H9 (cell line): ENCODE measurements around the gene MACIR. TPM values are rescaled to one million over a fixed set of nuclear protein-coding genes. Genes with fewer than 3 reads are reported as not detected.

Source experiments
- DNase-seq: peaks from one replicate; pipeline ENCODE4 v3.0.0-alpha.2; 2017
- H2AFZ ChIP-seq: one replicate; pipeline ENCODE4 v1.6.1; 2013; ENCODE audit warnings: mild to moderate bottlenecking, low read length, control low read depth, moderate library complexity
- H2AK5ac ChIP-seq: 2 replicates; pipeline ENCODE4 v1.6.1; 2013; ENCODE audit warnings: low read length, control low read depth, mixed read lengths; ENCODE audit not compliant: insufficient read length
- H2BK120ac ChIP-seq: one replicate; pipeline ENCODE4 v1.6.1; 2013; ENCODE audit warnings: low read depth, mild to moderate bottlenecking, low read length, control low read depth, inconsistent platforms; ENCODE audit not compliant: poor library complexity, severe bottlenecking
- H2BK12ac ChIP-seq: 2 replicates; pipeline ENCODE4 v1.6.1; 2013; ENCODE audit warnings: low read length, control low read depth, mixed read lengths, low read depth; ENCODE audit not compliant: insufficient read length
- H2BK15ac ChIP-seq: 2 replicates; pipeline ENCODE4 v1.6.1; 2013; ENCODE audit warnings: low read depth, low read length, control low read depth
- H2BK20ac ChIP-seq: one replicate; pipeline ENCODE4 v1.6.1; 2013; ENCODE audit warnings: low read depth, mild to moderate bottlenecking, low read length, control low read depth, inconsistent platforms; ENCODE audit not compliant: poor library complexity, severe bottlenecking
- H2BK5ac ChIP-seq: 2 replicates; pipeline ENCODE4 v1.6.1; 2013; ENCODE audit warnings: low read length, control low read depth, mixed read lengths; ENCODE audit not compliant: insufficient read length
- H3K14ac ChIP-seq: 2 replicates; pipeline ENCODE4 v1.6.1; 2013; ENCODE audit warnings: low read length, control low read depth; ENCODE audit not compliant: insufficient read depth
- H3K18ac ChIP-seq: 2 replicates; pipeline ENCODE4 v1.6.1; 2013; ENCODE audit warnings: low read depth, mild to moderate bottlenecking, mixed read lengths, low read length, control low read depth; ENCODE audit not compliant: insufficient read length
- H3K23ac ChIP-seq: 2 replicates; pipeline ENCODE4 v1.6.1; 2013; ENCODE audit warnings: low read length, control low read depth, mixed read lengths, low read depth; ENCODE audit not compliant: insufficient read length
- H3K23me2 ChIP-seq: 2 replicates; pipeline ENCODE4 v1.6.1; 2013; ENCODE audit warnings: low read depth, mild to moderate bottlenecking, mixed read lengths, low read length, control low read depth; ENCODE audit not compliant: insufficient read length, poor library complexity, severe bottlenecking
- H3K27ac ChIP-seq: 2 replicates; pipeline ENCODE4 v1.5.1; 2013; ENCODE audit warnings: low read length, control low read depth, mixed read lengths, low read depth; ENCODE audit not compliant: insufficient read length
- H3K27me3 ChIP-seq: 2 replicates; pipeline ENCODE4 v1.6.1; 2013; ENCODE audit warnings: low read length, control low read depth, inconsistent platforms; ENCODE audit not compliant: insufficient read depth
- H3K4ac ChIP-seq: 2 replicates; pipeline ENCODE4 v1.6.1; 2013; ENCODE audit warnings: low read depth, mild to moderate bottlenecking, control low read depth, inconsistent platforms, low read length, moderate library complexity
- H3K4me1 ChIP-seq: 2 replicates; pipeline ENCODE4 v1.6.1; 2013; ENCODE audit warnings: low read length, control low read depth, inconsistent platforms; ENCODE audit not compliant: insufficient read depth
- H3K4me2 ChIP-seq: 2 replicates; pipeline ENCODE4 v1.6.1; 2013; ENCODE audit warnings: low read length, control low read depth, mixed read lengths; ENCODE audit not compliant: insufficient read length, insufficient read depth
- H3K56ac ChIP-seq: 2 replicates; pipeline ENCODE4 v1.6.1; 2013; ENCODE audit warnings: low read depth, mild to moderate bottlenecking, mixed read lengths, low read length, control low read depth; ENCODE audit not compliant: insufficient read length
- H3K79me1 ChIP-seq: 2 replicates; pipeline ENCODE4 v1.6.1; 2013; ENCODE audit warnings: low read depth, mild to moderate bottlenecking, moderate library complexity, low read length, control low read depth, inconsistent platforms; ENCODE audit not compliant: insufficient read depth, poor library complexity, severe bottlenecking
- H3K79me2 ChIP-seq: 2 replicates; pipeline ENCODE4 v1.6.1; 2013; ENCODE audit warnings: low read length, control low read depth, inconsistent platforms; ENCODE audit not compliant: insufficient read depth
- H3K9ac ChIP-seq: 2 replicates; pipeline ENCODE4 v1.6.1; 2013; ENCODE audit warnings: low read length, control low read depth, mixed read lengths; ENCODE audit not compliant: insufficient read length; ENCODE audit errors: extremely low read depth
- H3K9me3 ChIP-seq: one replicate; pipeline ENCODE4 v1.6.1; 2013; ENCODE audit warnings: low read depth, low read length, inconsistent platforms; ENCODE audit not compliant: control insufficient read depth
- H3T11ph ChIP-seq: one replicate; pipeline ENCODE4 v1.6.1; 2013; ENCODE audit warnings: mild to moderate bottlenecking, low read length, control low read depth, inconsistent platforms
- H4K20me1 ChIP-seq: one replicate; pipeline ENCODE4 v1.6.1; 2013; ENCODE audit not compliant: control insufficient read depth, insufficient read length, insufficient read depth
- H4K5ac ChIP-seq: 2 replicates; pipeline ENCODE4 v1.6.1; 2013; ENCODE audit warnings: low read depth, mild to moderate bottlenecking, mixed read lengths, low read length, control low read depth; ENCODE audit not compliant: insufficient read length
- H4K8ac ChIP-seq: replicated peaks from 2 replicates; pipeline ENCODE4 v1.6.1; 2013; ENCODE audit warnings: low read length, control low read depth, mixed read lengths, low read depth; ENCODE audit not compliant: insufficient read length
- H4K91ac ChIP-seq: 2 replicates; pipeline ENCODE4 v1.6.1; 2013; ENCODE audit warnings: low read depth, mild to moderate bottlenecking, moderate library complexity, mixed read lengths, low read length, control low read depth; ENCODE audit not compliant: insufficient read length
- H3K27ac Mint-ChIP-seq, 3 experiments: 2 replicates in 2 of 3; 3 replicates in 1 of 3; pipeline ENCODE4 v1.8.0; 2020 to 2021; ENCODE audit warnings: mixed read lengths in 3 of 3, mild to moderate bottlenecking in 1 of 3, moderate library complexity in 1 of 3
- H3K27me3 Mint-ChIP-seq: 2 replicates; pipeline ENCODE4 v1.8.0; 2021; ENCODE audit warnings: low read depth, mild to moderate bottlenecking, moderate library complexity, mixed read lengths
- H3K36me3 Mint-ChIP-seq, 3 experiments: 2 replicates in 2 of 3; 3 replicates in 1 of 3; pipeline ENCODE4 v1.8.0; 2020 to 2021; ENCODE audit warnings: low read depth in 3 of 3, mixed read lengths in 3 of 3; ENCODE audit not compliant: insufficient read depth in 1 of 3
- H3K4me1 Mint-ChIP-seq, 2 experiments: 2 replicates each; pipeline ENCODE4 v1.8.0; 2020; ENCODE audit warnings: mixed read lengths in 2 of 2
- H3K4me3 Mint-ChIP-seq, 2 experiments: 2 replicates in 1 of 2; 3 replicates in 1 of 2; pipeline ENCODE4 v1.8.0; 2020 to 2021; ENCODE audit warnings: mild to moderate bottlenecking in 2 of 2, mixed read lengths in 2 of 2, moderate library complexity in 1 of 2
- H3K9me3 Mint-ChIP-seq, 2 experiments: 2 replicates in 1 of 2; 3 replicates in 1 of 2; pipeline ENCODE4 v1.8.0; 2020; ENCODE audit warnings: mild to moderate bottlenecking in 2 of 2, mixed read lengths in 2 of 2, moderate library complexity in 1 of 2
- CTCF ChIP-seq: fragments of 200-600 bp; sonication (generic); conservative IDR thresholded peaks from 3 replicates; pipeline ENCODE4 v1.8.0; 2021; ENCODE audit warnings: antibody characterized with exemption, mild to moderate bottlenecking
- WGBS: extraction: QIAGEN DNeasy Blood & Tissue Kit; methylation state at CpG from one replicate; pipeline ENCODE4 v1.1.7; 2013; ENCODE audit warnings: missing lambda C conversion rate, low lambda C conversion rate, mixed read lengths; ENCODE audit not compliant: insufficient read length; ENCODE audit errors: extremely low coverage; 5-methylcytosine and 5-hydroxymethylcytosine counted together
- total RNA-seq: library from RNA; stranded (reverse); gene quantifications from 2 replicates; pipeline ENCODE4 v1.2.1, GENCODE V29; 2021

The MACIR gene
- total RNA-seq, 1 experiment from 2014 or later = 11.7 TPM

- Histone ChIP-seq H2AFZ (no peak overlapping the region), H4K8ac (no peak overlapping the region), H3K56ac (no peak overlapping the region), H2BK20ac (no peak overlapping the region), H3K4me2 (no peak overlapping the region), H4K5ac (no peak overlapping the region), H4K20me1 (no peaks in the 10 kb centered on the region), H3K79me1 (no peaks in the 10 kb centered on the region), H3K79me2 (no peaks in the 10 kb centered on the region), H2BK15ac (no peak overlapping the region), H3K9ac (no peak overlapping the region), H3K14ac (no peak overlapping the region), H2BK12ac (no peak overlapping the region), H2BK120ac (no peak overlapping the region), H3K4ac (no peak overlapping the region), H3K23ac (no peak overlapping the region), H3K23me2 (no peaks in the 10 kb centered on the region), H3K18ac (no peak overlapping the region), H4K91ac (no peak overlapping the region), H3K4me1 (no peaks in the 10 kb centered on the region; the same call in 1 of the 2 replicates), H3K9me3 (no peaks in the 10 kb centered on the region), H2AK5ac (no peak overlapping the region), H3T11ph (no peak overlapping the region), H3K27ac (no peak overlapping the region), H2BK5ac (no peak overlapping the region), H3K27me3 (no peaks in the 10 kb centered on the region)
- Mint-ChIP-seq H3K4me1 (peaks cover 9 to 11% of the 10 kb centered on the region in 2 experiments), H3K9me3 (no peaks in the 10 kb centered on the region; a peak in 1 of 5 replicates), H3K27ac (peak overlapping the region in 1 of 3 experiments; percentile 38; a peak in 1 of 7 replicates), H3K4me3 (no peak overlapping the region), H3K36me3 (peaks cover 3 to 21% (median 7%) of the 10 kb centered on the region in 3 experiments; a peak in 6 of 7 replicates), H3K27me3 (no peaks in the 10 kb centered on the region)
- TF ChIP-seq CTCF = no peak; the same call in 2 of the 3 replicates
- DNase-seq = no peak
- WGBS = no CpG with 5 or more reads among the region's 3 CpGs
Observed at GRCh38 chr5:103280967-103281366, 22.4 kb downstream of the MACIR start.
